Endothelial cell of coronary artery (primary cell): ENCODE measurements around the gene BAD. TPM values are rescaled to one million over a fixed set of nuclear protein-coding genes. Genes with fewer than 3 reads are reported as not detected.

Experiments
- total RNA-seq: library from RNA; depleted of rRNA; stranded (reverse); fragments of >200 nt; gene quantifications from 2 replicates; pipeline ENCODE4 v1.2.3, GENCODE V29; 2014

The BAD gene
- total RNA-seq: 58.8 and 63.4 TPM in 2 replicates

DNA sequence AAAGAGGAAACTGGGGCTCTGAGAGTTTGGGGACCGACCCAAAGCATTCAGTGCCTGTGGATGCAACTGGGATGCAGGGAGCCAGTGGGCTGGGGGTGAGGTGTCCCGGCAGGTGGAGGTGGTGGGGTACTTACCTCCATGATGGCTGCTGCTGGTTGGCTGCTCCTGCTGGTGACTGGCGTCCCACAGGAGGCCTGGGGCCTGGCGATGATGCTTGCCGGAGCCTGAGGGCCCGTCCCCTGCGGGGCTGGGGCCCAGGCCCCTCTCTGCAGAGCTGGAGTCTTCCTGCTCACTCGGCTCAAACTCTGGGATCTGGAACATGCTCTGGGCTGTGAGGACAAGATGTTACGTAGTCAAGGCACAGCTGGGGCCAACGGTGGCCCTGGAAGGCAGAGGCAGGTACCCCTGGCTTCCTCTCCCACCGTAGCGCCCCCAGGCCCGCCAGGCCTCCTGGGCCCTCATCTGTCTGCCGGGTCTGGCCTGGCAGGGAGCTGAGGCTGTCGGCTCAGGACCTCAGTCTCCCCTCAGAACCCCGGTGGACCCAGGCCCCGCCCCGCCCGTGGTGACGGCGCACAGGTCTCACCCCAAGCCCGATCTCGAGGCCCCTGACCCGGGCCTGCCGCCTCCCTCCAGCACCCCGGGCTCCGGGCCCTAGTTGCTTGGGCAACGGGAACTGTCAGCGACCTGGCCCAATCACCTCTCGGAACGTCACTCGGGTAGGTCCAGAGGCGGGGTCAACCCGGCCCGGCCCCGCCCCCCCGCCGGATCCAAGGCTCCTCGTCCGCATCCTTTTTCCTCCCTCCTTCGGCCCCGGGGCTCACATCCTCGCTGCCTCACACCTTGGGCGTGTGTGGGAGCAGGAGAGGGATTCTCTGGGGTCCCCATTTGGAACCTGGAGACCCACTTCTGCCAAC is at the start of gene BAD:
BAD (minus strand) TSS at position 618 of the 914 bp plus-strand sequence; CDS start at position 321, 297 bp downstream.

DNA sequence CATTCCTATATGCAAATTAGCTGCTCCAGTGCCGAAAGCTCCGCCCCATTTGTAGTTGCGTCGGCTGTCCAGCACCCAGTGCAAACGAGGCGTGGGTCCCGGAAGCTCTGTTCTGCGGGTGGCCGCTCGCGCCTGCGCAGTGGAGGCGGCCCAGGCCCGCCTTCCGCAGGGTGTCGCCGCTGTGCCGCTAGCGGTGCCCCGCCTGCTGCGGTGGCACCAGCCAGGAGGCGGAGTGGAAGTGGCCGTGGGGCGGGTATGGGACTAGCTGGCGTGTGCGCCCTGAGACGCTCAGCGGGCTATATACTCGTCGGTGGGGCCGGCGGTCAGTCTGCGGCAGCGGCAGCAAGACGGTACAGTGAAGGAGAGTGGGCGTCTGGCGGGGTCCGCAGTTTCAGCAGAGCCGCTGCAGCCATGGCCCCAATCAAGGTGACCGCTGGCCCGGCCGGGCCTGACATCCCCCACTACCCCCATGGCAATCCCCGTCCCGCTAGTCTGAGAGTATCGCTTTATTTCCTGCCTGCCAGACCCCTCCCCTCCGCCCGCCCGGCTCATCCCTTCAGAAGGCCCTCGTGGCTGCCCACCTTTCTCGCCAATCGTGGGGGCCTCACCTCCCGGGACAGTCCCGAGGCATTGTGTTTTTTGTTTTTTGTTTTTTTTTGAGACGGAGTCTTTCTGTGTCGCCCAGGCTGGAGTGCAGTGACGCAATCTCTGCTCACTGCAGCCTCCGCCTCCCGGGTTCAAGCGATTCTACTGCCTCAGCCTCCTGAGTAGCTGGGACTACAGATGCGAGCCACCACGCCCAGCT is 33.7 kb upstream of the BAD start, which contains the start of gene PRDX5:
PRDX5 (plus strand) TSS at position 161 of the 805 bp plus-strand sequence; CDS start at position 256, 95 bp downstream.

DNA sequence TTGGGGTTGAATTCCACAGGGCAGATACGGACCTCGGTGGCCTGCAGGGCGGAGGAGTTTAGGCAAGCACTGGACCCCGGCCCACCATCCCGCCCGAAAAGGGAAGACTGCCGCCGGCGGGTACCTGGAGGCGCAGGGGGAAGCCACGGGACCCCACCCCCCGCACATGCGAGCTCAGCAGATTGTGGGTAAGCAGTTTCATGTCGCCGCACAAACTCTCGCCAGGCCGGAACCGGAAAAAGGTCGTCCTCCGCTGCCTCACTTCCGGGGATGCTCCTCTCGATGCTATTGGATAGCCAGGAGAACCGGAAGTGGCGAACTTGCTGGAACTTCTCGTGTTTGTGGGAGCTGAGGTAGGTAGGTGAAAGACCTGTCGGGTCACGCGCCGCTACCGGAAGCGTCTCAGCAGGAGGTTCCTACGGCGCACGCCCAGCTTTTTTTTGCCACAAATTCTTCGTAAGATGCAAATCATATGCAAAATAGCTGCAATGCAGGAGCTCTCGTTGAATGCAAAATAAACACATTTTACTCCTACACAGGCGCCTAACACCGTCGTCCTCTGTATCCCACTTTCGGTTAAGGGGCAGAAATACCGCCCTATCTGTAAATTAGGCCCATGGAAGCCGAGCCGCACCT is 33.0 kb upstream of the BAD start, which contains the start of gene TRMT112:
TRMT112 (minus strand) TSS at position 235 of the 636 bp plus-strand sequence; CDS start at position 202, 33 bp downstream.

DNA sequence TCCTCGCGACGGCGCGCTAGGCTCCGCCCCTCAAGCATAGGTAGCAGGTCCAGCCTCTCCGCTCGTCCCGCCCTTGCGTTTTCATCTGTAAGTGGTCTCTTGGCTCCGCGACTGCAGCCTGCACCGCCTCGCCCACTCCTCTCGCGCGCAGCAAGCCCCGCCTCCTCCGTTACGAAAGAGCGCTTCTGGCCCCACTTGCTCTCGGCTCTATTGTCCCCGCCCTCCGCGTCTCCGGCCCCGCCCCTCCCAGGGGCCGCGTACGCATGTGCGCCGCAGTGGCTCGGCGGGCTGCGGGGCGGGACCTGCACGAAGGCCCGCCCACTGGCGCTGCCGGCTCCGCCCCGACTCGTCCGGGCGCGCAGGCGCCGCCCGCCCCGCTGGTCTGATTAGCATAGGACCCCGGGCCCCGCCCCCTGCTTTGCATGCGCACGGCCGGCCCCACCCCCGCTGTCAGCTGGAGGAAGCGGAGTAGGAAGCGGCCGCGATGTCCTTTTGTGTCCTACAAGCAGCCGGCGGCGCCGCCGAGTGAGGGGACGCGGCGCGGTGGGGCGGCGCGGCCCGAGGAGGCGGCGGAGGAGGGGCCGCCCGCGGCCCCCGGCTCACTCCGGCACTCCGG is 20.7 kb upstream of the BAD start, which contains the start of gene ESRRA:
ESRRA (plus strand) TSS at position 450 of the 616 bp plus-strand sequence. CDS start 1,656 bp downstream, outside the sequence.

DNA sequence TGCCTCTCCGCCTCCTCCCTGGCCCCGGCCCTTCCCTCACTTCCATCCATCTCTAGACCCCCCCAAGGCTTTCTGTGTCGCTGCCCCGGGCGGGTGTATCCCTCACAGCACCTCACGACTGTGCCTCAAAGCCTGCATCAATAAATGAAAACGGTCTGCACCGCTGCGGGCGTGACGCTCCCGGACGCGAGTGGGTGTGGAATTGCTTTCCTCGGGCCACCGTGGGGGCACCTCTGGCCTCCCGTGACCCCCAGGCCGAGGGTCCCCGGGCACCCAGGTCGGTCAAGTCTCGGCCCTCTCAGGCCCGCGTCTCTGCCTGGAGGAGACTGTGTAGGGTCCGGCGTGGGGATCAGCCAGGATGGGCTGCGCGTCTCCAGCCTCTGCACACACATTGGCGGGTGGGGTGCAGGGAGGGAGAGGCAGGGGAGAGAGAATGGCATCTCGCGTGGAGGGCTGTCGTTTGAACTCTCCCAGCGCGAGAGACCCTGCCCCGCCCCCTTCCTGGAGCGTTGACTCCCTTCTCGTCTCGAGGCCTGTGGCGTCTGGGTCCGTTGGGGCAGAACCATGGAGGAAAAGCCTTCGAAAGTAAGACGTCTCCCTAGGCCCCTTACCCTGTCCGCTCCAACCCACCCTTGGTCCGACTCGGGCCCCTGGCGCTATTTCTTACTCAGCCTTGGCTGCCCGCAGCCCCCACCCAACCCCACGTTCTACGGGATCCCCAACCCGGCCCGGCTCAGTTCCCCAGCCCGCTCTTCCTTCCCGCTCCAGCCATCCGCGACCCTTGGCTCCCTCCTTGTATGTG is 15.6 kb upstream of the BAD start, which contains the start of gene CATSPERZ:
CATSPERZ (plus strand) TSS at position 512 of the 802 bp plus-strand sequence; CDS start at position 565, 53 bp downstream.

DNA sequence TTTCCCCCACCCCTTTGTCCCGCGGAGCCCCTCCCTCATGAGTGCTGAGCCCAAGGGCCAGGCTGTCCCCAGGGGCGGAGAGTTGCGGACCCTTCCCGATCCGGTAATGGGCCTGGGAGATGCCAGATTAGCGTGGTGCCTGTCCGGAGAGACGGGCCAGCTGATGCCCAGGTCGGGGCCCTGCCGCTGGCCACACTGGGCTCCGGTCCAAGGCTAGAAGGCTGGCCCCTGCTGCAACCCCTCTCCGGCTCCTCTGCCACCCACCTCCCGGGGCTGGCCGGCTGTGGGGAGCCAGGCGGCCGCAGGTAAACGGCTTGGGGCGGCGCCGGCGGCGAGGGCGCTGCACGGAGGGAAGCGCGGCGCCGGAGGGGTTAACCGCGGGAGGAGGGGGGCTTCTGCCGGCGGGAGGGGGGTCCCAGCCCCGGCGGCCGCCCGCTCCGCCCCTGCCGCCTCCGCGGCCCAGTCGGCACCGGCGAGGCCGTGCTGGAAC is 6.8 kb upstream of the BAD start, which contains the start of gene KCNK4:
KCNK4 (plus strand) TSS at position 41 of the 490 bp plus-strand sequence. CDS start 1,717 bp downstream, outside the sequence.

DNA sequence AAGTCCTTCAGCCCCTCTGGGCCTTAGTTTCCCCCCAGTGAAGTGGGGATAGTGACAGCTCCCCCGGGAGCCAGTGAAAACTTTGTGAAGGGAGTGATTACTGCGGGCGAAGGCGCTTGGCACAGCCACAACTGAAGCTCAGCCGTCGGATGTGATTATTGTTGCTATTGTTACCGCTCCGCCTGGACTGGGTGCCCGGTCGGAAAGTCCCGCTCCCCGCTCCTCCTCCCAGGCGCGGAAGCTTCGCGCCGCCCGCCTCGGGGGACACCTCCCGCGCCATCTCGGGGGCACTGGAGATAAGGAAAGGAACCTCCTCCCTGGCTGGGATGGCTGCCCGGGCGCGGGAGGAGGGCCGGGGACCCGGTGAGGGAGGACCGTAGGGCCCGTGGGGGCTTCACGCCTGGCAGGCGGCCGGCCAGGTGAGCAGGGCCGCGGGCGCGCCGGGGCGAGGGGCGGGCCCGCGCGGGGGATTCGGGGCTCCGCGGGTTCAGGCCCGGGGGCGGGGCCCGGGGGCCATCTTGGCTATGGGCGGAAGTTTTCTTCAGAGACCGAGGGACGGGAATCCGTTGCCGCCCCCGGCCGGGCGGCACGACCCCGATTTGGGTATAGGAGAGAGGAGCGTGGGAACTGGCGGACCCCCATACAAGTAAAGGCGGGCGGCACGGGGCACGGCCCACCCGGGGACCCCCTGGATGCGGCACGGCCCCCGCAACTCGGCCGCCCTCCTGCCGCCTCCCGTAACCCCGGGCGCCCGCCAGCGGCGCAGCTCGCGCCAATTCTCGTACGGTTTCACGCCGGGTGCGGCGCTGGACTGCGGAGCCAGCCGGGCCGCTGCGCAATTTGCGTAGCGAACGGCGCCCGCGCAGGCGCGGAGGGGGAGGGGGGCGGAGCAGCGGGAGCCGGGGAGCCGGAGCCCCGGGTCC is 758 bp upstream of the BAD start, which contains the start of gene GPR137:
GPR137 (plus strand) TSS at position 887 of the 923 bp plus-strand sequence. CDS start 677 bp downstream, outside the sequence.

DNA sequence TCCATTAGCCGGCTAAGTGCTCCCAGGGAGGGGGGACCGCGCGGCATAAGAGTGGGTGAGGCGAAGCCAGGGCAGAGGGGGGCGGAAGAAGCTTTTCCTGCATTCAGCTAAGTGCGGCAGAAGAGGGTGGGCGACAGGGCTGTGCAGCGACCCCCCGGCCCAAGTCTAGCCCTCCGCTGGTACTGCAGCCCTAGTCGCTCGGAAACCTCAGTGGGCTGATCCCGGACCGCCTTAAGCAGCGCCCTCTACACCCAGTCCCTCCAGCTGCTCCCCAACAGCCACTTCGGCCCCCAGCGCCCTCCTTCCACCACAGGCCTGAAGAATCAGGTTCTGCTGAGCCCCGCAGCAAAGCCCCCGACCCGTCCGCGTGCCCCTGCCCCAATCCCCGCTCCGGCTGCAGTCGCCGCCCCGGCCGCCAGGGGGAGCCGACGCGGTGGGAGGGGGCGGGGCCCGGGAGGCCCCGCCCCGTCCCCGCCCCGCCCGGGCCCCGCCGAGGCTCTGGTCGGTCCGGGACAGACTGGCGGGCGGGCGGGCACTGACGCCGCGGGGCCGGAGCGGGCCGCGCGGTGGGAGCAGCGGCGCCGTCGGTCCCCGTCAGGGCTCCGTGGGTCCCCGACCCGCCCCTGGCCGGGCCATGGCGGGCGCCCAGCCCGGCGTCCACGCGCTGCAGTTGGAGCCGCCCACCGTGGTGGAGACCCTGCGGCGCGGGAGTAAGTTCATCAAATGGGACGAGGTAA is 33.3 kb downstream of the BAD start, which contains the start of gene PLCB3:
PLCB3 (plus strand) TSS at position 515 of the 737 bp plus-strand sequence; CDS start at position 635, 120 bp downstream.

DNA sequence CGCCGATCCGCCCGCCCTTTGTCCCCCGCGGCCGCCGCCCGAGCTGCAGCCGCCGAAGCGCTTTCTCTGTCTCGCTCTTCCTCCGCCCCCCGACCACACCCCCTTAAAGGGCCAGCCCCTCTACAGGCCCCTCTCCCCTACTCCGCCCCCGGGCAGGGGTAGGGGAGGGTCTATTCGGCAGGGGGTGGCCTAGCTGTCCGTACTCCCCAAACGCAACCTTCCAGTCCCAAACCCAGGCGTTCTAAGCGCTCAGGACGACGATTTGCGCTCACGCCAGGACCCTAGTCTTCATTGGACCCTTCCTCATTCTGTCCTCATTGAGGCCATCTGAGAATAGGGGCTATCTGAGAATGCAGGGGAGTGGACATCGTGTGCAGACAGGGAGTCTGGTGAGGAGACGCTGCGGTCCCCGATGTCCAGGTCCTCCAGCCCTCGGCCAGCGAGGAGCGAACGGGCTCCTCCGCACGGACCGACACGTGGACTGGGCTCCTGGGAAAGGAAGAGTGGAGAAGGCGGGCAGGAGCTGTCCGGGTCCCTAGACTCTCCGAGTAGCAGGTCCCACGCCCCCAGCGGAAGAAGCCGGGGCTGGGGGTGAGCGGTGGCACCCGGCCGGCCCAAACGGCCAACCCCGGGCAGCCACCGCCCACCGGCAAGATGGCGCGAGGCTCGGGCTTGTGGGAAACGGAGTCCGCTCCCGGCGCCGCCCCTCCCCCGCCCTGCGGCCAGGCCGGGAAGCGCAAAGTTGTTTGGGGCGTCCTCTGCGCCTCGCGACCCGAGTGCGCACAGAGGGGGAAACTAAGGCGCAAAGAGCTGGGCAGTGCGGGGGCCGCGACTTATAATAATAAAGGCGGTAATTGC is 37.4 kb downstream of the BAD start, which contains the start of gene PPP1R14B:
PPP1R14B (minus strand) TSS at position 73 of the 858 bp plus-strand sequence. CDS start 270 bp downstream, outside the sequence.

DNA sequence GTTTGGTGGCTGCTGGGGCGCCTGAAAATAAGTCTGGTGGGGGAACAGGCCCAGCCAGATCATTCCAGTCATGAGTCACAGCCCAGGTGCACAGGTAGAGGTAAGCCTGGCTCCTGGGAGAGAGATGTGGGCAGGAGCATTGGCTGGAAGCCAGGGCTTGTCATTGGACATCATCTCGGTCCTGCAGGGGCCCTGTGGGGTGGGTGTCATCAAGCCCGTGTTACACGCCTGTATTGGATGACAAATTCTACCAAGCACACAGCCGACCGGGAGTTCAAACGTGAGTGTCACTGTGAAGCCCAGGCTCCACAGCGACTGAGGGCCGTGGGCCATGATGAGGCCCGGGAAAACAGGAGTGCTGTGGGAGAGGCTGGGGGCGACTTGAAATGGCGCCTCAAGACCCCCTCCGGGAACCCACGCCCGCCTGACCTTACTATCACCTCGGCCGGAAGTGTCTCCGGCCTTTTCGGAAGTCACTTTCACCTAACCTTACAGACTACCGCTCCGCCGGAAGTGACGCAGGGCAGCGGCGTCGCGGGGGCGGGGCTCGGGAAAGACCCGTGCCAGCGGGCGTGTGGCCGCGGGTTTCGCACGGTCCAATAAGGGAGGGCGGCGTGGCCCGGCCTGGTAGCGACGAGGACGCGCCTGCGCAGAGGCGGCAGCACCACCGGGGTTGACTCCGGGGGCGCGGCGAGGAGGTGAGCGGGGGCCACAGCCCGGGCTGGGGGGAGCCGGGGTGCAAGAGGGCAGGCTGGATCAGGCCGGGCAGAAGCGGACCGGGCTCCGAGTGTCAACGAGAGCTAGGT is 43.8 kb downstream of the BAD start, which contains the start of gene FKBP2:
FKBP2 (plus strand) TSS at position 661 of the 806 bp plus-strand sequence. CDS start 1,293 bp downstream, outside the sequence.

DNA sequence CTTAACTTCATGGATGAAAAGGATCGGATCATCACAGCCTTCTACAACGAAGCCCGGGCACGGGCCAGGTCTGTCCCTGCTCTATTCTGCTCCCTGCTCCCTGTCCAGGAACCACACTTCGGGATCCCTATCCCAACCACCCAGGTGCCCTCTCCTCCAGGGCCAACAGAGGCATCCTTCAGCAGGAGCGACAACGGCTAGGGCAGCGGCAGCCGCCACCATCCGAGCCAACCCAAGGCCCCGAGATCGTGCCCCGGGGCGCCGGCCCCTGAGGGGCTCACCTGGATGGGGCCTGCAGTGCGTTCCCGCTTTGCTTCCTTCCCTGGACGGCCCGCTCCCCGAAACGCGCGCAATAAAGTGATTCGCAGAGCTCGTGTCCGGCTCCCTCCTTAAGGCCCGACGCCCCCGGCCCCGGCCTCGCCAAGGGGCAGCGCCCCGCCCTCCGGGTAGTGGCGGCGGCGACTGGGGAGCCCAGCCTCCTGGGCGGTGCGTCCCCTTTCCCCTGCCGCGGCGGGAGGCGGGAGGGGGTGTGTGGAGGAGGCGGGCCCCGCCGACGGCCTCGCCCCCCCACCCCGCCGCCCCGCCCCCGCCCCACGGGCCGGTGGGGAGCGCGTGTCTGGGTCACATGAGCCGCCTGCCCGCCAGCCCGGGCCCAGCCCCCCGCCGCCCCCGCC is 50.4 kb downstream of the BAD start, which contains the start of gene VEGFB:
VEGFB (plus strand) TSS at position 672 of the 674 bp plus-strand sequence. CDS start 250 bp downstream, outside the sequence.

DNA sequence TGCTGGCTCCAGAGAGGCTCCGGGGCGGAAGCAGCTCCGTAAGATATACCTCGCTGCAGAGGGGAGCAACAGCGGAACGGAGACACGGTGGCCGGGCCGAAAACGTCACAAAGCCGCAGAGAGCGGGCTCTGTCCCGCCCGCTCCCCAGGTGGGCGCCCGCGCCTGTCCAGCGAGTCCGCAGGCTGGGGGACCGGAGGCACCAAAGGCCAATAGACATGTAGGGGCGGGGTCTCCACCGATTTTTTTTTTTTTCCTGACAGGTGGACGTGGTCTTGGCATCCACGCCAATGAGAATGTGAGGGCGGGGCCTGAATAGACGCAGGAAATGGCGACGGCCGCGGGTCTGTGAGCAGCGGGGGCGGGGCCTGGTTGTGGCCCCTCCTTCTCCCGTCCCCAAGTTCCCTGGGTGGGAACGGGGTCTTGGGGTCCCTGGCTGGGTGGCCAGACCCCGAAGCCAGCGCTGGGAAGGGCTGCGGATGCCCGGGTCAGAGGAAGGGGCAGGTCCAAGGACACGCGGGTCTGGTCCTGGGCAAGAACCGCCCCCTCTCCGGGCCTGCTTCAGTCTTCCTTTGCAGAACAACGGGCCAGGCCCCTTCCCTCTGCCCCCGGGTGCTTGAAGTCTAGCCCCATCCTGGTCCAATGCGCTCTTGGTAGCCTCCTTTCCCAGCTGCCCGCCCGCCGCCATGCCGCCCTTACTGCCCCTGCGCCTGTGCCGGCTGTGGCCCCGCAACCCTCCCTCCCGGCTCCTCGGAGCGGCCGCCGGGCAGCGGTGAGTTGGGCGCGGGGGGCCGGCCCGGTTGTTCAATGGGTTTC is 54.1 kb downstream of the BAD start, which contains the start of gene DNAJC4:
DNAJC4 (plus strand) TSS at position 378 of the 814 bp plus-strand sequence; CDS start at position 685, 307 bp downstream.

DNA sequence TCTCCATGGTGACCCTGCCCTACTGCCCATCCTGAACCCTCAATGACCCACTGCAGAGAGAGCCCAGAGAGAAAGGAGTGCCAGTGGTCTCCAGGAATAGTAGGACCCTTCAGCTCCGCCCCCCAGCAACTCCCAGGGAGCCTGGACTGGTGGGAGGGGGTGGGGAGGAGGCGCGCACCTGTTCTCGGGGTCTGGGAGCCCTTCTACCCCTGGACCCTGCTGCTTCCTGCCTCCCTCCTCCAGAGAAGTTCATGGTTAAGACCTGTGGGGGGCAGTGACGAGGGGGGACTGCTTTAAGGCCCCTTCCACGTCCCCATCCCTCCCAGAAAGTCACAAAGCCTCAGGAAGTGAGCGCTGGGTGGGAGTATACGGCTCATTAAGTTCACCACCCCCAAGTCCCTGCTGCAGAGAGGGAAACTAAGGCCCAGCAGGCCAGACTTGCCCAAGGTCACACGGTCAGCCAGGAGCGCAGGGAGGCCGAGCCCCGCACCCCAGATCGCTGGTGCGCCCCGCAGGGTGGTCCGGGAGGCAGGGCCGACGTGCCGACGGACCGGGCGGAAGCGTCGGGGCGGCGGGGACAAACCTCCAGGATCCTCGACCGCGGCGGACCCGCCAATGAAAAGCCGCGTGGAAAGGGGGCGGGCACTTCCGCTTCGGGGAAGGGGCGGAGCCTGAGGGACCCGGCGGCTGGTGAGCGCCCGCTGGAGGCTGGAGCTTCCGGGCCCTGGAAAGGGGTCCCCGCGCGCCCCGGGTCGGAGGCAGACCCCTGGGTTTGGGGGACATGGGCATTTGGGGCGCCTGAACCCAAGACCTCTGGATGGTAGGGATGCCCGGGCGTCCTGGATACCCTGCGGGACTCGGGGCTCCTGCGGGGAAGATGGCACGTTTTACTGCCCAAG is 58.6 kb downstream of the BAD start, which contains the start of the genes NUDT22 and TRPT1:
NUDT22 (plus strand) TSS at position 667 of the 899 bp plus-strand sequence. CDS start 379 bp downstream, outside the sequence.
TRPT1 (minus strand) TSS at position 579 of the 899 bp plus-strand sequence; CDS start at position 253, 326 bp downstream.

